HG03565 (cell line): ENCODE measurements around the gene INSYN2A.

ENCODE experiments used
- ATAC-seq: cut with Tn5 transposase; IDR thresholded peaks from one replicate; pipeline ENCODE4 v1.9.1; 2021; ENCODE audit warnings: mild to moderate bottlenecking, moderate library complexity; ENCODE audit not compliant: unreplicated experiment

Gene INSYN2A

DNA sequence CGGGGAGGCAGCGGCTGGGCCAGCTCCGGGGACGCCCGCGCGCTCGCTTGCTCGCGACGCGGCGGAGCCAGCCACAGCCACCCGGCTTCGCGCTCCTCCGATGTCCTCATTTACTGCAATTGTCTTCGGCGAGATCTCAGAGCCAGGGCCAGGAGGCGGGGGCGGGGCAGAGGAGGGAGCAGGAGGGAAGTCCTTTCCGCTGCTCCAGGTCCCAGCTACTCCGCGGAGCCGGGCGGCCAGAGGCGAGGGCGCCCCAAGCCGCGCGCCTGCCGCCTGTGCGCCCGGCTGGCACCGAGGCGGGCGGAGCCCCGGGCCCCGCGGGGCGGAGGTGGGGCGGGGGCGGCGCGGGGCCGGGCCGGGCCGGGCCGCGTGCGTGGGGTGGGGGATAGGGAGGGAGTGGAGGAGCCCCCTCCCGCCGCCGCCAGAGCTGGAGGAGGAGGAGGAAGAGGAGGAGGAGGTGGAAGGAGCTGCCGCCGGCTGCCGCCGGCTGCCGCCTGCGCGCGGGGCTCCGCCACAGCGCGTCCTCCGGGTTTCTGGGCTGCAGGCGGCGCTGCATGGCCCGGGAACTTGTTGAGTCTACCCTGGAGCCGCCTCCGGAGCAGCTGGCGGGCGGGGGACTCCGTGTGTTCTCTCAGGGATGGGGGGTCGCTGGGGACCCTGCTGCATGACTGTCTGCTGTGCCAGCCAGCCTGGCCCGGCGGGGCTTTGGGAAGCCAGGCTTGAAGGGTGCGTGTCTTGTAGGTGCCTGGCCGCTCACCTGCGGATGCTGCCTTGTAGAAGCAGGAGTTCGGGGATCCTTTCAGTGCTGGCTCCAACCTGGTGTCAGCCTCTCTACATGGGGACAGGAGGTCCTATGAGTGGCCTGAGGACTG, at the start of gene INSYN2A:
INSYN2A (minus strand) TSS at position 310 of the 872 bp plus-strand sequence. CDS start 20,196 bp downstream, outside the sequence.
- ATAC-seq, result no peak

DNA sequence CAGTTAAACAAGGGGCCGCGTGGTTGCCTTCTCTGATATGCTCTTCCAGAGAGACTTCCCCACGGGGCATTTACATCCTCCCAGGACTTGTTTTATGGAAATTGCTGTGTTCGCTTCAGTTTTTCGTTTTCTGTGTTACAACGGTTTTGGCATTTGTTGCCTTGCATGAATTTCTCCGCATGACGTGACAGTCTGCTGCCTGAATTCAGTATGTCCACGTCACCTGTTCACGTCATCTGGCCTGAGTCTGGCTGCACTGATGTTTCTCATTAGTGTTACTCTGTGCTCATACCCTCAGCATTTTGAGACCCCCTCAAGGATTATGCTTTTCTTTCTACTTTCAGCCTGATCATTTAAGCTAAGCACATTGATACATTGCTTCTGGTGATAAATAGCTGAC, 49.1 kb upstream of the INSYN2A start:
- ATAC-seq, result no peak

DNA sequence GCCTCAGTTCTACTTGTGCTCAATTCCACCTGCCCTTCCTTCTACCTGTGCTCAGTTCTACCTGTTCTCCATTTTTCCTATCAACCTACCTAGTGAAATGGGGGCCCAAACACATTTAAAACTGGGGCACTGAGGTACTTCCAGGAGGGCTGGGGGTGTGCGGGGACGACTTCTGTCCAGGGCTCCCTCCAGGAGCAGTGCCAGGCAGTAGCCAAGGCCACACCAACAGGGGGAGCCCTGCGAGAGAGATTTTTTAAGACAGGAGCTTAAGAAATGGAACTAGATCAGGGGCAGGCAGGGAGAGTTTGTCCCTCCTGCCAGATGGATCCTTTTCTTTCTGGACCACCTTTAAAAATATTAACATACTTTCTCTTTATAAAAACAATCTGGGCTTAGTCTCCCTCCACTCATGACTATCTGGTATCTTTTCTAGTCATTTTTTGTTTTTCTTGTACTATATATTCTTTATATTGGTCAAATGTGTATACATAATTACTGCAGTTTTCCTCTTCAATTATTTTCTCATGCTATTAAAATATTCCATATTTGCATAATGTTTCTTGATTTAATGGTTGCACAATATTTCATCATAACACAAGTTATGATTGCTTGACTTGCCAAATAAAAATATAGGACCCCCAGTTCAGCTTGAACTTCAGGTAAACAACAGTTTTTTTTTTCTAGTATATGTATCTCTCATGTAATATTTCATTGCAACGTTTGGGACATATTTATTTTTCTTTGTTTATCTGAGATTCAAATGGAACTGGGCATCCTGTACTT, 47.3 kb upstream of the INSYN2A start:
- no peak for ATAC-seq

GRCh38 chr10:127242914-127243313, 46.5 kb upstream of the INSYN2A start:
- ATAC-seq, result no peak

DNA sequence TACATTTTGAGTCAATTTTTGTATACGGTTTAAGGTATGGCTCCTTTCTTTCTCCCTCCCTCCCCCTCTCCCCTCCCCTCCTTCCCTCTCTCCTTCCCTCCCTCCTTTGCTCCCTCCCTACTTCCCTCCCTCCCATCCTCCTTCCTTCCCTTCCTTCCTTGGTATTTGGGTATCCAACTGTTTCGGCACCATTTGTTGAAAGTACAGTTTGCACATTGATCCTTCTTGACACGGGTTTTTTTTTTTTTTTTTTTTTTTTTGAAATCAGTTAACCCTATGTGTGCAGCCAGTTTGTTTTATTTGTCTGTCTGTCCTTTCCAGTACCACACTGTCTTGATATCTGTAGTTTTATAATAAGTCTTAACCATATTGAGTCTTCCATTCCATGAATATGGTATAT, 39.9 kb upstream of the INSYN2A start:
- no peak for ATAC-seq

- ATAC-seq, result no peak
Measured at GRCh38 chr10:127234306-127234800, 38.0 kb upstream of the INSYN2A start.

- ATAC-seq, result no peak
Measured at GRCh38 chr10:127228195-127228787, 31.9 kb upstream of the INSYN2A start.

- ATAC-seq, result no peak
Measured at GRCh38 chr10:127227663-127228062, 31.3 kb upstream of the INSYN2A start.

- ATAC-seq, result no peak
Measured at GRCh38 chr10:127227027-127227426, 30.6 kb upstream of the INSYN2A start.

DNA sequence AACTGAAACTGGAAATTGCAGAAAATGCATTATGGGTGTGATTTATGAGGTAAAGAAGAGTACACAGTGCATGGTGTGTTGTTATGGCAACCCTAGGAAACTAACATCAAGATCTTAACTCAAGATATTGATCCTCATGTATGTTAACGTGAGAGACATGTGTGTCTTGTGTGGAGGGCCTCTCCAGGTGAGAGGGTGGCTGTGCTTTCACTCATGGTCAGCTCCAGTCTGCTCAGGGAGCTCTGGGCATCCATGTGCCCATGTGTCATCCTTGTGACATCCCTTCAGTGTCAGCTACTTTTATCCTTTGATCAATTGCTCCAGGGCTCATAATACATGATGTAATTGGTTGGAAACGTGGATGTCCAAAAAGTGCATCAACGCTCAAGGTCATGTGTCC, 24.9 kb upstream of the INSYN2A start:
- no peak for ATAC-seq

GRCh38 chr10:127218658-127219057, 22.3 kb upstream of the INSYN2A start:
- ATAC-seq, result no peak

DNA sequence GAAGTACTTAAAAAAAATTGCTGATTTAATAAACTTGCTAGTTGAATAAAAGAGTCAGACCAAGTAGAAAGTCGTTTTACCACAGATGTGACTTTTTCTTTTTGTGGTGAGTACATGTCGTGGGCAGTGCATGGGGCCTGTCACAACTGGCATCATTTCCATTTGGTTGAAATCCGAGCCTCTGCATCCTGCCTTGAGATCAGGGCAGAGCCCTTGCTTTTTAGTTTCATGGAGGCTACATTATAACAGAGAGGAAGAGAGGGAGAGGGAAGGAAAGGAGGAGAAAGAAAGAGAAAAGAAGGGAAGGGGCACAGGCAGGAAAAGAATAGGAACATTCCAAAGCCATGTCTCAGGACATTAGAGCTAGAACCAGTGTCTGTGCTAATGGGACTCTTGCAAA, 20.4 kb upstream of the INSYN2A start:
- ATAC-seq, result no peak

DNA sequence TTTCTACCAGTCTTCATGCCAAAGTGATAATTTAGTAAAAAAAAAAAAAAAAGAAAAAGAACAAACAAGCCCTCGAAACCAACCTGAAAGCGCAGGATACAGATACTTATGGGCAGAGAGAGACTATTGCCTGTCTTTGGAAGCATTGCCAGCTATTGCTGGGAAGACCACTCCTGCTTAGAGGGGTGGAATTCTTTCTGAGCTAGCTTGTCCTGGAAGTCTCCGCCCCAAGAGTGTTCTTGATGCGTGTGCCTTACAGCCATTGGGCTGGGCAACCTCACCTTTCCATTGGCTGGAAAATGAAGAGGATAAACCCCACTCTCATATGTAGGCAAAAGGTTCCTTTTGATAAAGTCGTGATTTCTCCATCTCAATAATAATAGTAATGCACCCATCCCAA, 19.9 kb upstream of the INSYN2A start:
- ATAC-seq, result no peak

DNA sequence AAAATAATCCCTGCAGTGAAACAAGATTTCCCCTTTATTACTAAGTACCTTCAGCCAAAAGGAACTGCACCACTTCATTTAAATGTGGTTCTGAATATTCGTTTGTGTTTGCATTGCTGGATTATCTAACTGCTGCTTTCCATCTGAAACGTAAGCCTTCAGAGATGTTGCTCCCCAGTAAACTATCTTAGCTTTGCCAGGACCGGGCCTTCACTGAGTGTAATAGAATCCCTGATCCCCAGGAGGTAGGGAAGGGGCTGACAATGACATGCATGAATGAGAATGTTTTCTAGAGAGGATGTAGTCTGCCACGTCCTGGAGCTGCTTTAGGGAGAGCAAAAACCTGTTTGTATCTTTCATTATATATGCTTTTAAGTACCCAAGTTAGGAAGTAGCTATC, 19.5 kb upstream of the INSYN2A start:
- ATAC-seq, result no peak

DNA sequence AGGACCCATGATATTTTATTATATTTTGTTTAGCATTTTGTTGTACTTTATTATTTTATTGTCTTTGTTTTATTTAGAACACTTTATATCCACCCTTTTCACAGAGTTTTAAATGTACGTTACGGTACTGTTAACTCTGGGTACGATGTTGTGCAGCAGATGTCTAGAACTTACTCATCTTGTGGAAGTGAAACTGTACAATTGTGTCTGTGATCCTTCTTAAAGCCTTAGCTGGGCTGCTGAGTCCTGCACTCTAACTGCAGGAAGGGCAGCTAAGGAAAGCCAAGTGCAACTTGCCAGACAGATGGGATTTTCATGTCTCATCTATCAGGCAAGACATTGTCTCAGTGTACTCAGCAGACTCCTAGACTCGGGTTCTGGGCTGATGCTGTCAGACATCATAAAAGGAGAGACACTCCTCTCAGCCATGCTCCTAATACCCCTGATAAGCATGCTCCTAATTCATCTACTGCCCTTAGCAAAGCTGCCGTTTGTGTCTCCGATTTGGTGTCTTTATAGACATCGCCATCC, 14.6 kb upstream of the INSYN2A start:
- ATAC-seq, result no peak

DNA sequence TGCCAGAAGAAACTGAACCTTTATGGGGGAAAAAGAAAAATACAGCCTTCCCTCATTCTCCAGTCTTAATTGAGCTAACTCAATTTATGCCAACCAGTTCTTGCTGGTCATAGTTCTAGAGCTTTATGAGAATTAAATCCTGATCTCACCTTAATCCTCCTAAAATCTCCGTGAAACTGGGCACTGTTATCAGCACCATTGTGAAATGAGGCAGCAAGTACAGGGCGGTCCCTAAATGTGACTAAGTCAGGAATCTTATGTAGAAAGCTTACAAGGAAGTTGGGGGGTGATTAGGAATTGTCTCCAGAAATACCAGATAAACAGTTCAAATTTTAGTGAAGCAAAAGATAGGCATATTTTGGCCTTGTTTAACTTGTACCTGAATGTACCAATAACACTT, 10.7 kb upstream of the INSYN2A start:
- no peak for ATAC-seq

DNA sequence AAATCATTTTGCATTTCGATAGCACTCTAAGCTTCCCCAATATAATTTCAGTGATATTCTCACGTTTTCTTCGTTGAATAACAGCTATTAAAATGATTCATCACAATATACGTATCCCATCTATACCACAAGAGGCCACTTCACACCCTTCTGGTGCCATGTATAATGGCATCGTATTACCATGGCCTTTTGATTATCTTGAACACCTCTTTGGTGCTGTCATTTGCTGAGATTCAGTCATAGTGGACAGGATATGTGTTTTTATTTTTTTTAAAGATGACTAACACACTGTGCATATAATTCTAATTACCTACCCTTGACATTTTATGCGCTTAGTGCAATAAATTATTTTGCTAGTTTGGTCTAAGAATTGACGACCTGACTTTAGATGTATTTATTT, 6.7 kb upstream of the INSYN2A start:
- ATAC-seq, result no peak

DNA sequence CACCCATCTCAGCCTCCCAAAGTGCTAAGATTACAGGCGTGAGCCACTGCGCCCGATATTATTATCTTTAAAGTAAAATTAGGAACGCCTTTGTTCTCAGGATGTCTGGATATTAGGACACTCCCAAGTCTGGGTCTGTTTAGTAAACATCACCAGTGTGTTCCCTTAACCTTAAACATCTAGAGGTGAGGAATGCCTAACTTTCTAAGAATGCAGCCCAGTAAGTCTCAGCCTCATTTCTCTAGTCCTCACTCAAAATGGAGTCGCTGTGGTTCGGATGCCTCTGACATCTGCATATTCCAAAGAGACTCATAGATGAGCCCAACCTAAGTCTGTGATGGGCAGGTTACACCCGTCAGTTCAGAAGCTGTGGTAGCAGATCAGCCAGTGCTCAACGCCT, 4.3 kb upstream of the INSYN2A start:
- ATAC-seq, result no peak

GRCh38 chr10:127198721-127199120, 2.3 kb upstream of the INSYN2A start:
- no peak for ATAC-seq

DNA sequence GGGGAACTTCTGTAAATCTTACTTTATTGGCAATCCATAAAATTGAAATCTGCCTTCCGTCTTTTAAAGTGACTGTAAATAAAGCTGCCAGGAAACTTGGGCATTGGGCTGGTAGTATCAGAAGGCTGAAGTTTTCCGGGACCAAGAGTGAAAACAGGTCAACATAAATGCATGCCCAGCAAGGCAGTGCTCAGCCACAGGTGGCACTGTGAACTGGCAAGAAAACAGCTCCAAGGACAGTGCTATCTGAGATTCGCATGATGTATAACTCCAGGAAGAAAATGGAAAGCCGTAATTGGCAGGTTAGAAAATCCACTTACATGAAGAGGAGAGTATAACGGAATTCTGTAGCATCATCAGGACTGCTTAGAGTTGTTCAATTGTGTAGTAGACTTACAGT, 1.9 kb upstream of the INSYN2A start:
- no peak for ATAC-seq

DNA sequence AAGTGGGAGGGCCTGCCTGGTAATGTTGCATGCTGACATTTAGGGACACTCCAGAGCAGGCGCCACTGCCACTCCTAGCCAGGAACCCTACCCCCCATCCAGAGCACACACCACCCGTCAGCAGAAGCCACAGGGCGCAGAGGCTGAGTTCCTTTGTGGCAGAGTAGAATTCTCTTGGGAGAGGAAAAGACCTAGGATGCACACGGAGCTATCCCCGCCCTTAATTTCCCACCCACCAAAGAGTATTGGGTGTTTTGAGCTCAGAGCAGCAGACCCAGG, 702 bp upstream of the INSYN2A start:
- ATAC-seq, result no peak
